ENCODE results near the gene GPX2.
A peak's percentile ranks its signal among the peaks of the same experiment; 100 is the strongest.
"Not testable (repeated sequence)": the region's sequence is repeated elsewhere in the genome, so short reads cannot be mapped to it uniquely, and the experiment has no call there.

The GPX2 gene

GRCh38 chr14:64938972-64939816, 3.4 kb downstream of the GPX2 start:
- no peak for DNase-seq

- peak; percentile 61 for DNase-seq
These were observed 4.7 kb downstream of the GPX2 start for GRCh38 chr14:64937821-64938193.

GRCh38 chr14:64937171-64937820, 5.2 kb downstream of the GPX2 start:
- DNase-seq: peak; percentile 61

GRCh38 chr14:64935508-64935907, 7.0 kb downstream of the GPX2 start:
- DNase-seq: peak; percentile 25

GRCh38 chr14:64934338-64934929, 8.1 kb downstream of the GPX2 start:
- DNase-seq: peak; percentile 64

GRCh38 chr14:64932231-64932630, 10.3 kb downstream of the GPX2 start:
- no peak for DNase-seq

GRCh38 chr14:64931123-64931522, 11.4 kb downstream of the GPX2 start:
- no peak for DNase-seq

- no peak for DNase-seq
These were observed 12.3 kb downstream of the GPX2 start for GRCh38 chr14:64930085-64930843.

GRCh38 chr14:64929014-64929359, 13.6 kb downstream of the GPX2 start:
- no peak for DNase-seq

GRCh38 chr14:64928239-64929013, 14.1 kb downstream of the GPX2 start:
- no peak for DNase-seq

GRCh38 chr14:64927031-64927430, 15.5 kb downstream of the GPX2 start:
- DNase-seq: no peak

- DNase-seq: no peak
These were observed 16.0 kb downstream of the GPX2 start for GRCh38 chr14:64926398-64926995.

GRCh38 chr14:64923015-64923414, 19.5 kb downstream of the GPX2 start:
- DNase-seq: no peak

- DNase-seq: no peak
These were observed 22.1 kb downstream of the GPX2 start for GRCh38 chr14:64920465-64920864.

GRCh38 chr14:64919618-64920017, 22.9 kb downstream of the GPX2 start:
- DNase-seq: no peak

GRCh38 chr14:64919215-64919614, 23.3 kb downstream of the GPX2 start:
- DNase-seq: no peak

GRCh38 chr14:64918216-64918615, 24.3 kb downstream of the GPX2 start:
- DNase-seq: no peak

- DNase-seq: no peak
These were observed 26.7 kb downstream of the GPX2 start for GRCh38 chr14:64915797-64916196.

GRCh38 chr14:64915029-64915424, 27.5 kb downstream of the GPX2 start:
- no peak for DNase-seq

GRCh38 chr14:64914237-64915028, 28.1 kb downstream of the GPX2 start, which contains the start of gene CHURC1:
Gene CHURC1, plus strand, starts transcription at chr14:64914455. Its CDS starts 41 bp downstream, at chr14:64914496.
- peak; percentile 100 for DNase-seq

- not testable (repeated sequence) for DNase-seq
These were observed 29.1 kb downstream of the GPX2 start for GRCh38 chr14:64913477-64913876.

Data from NCI-H2171 treated with DMSO at 0.1 percent for 48 hours (cell line).